HepG2 (cell line): ENCODE results near the gene PHF5A. TPM values are rescaled to one million over a fixed set of nuclear protein-coding genes. Genes with fewer than 3 reads are reported as not detected.
A peak's percentile ranks its signal among the peaks of the same experiment; 100 is the strongest.

Experiments used
- ARNT ChIP-seq: fragments of 450-650 bp; IDR thresholded peaks from 2 replicates; pipeline ENCODE4 v1.6.1; 2017
- BORCS8-MEF2B ChIP-seq: sonication (generic); formaldehyde crosslinking; IDR thresholded peaks from 2 replicates; pipeline ENCODE4 v1.8.0; 2022; ENCODE audit warnings: mild to moderate bottlenecking, missing genetic modification reagents
- CENPT ChIP-seq: sonication (generic); formaldehyde crosslinking; IDR thresholded peaks from 2 replicates; pipeline ENCODE4 v1.8.0; 2022; ENCODE audit warnings: low read depth, mild to moderate bottlenecking, moderate library complexity, missing genetic modification reagents
- E2F2 ChIP-seq: sonication (generic); formaldehyde crosslinking; IDR thresholded peaks from 2 replicates; pipeline ENCODE4 v1.4.0; 2020; ENCODE audit warnings: missing genetic modification reagents, borderline replicate concordance
- ETS1 ChIP-seq: sonication (generic); formaldehyde crosslinking; IDR thresholded peaks from 2 replicates; pipeline ENCODE4 v1.4.0; 2020; ENCODE audit warnings: missing genetic modification reagents
- FOXM1 ChIP-seq: sonication (generic); formaldehyde crosslinking; IDR thresholded peaks from 2 replicates; pipeline ENCODE4 v1.5.0; 2020; ENCODE audit warnings: missing genetic modification reagents
- GFI1 ChIP-seq: sonication (generic); formaldehyde crosslinking; IDR thresholded peaks from 2 replicates; pipeline ENCODE4 v1.5.0; 2020; ENCODE audit warnings: missing genetic modification reagents, mild to moderate bottlenecking, borderline replicate concordance
- NBN ChIP-seq: fragments of 450-650 bp; conservative IDR thresholded peaks from 2 replicates; pipeline ENCODE4 v1.6.1; 2017
- NFKBIZ ChIP-seq: IDR thresholded peaks from 2 replicates; pipeline ENCODE4 v1.6.1; 2018; ENCODE audit warnings: missing genetic modification reagents, missing compliant biosample characterization
- PATZ1 ChIP-seq: sonication (generic); formaldehyde crosslinking; IDR thresholded peaks from 2 replicates; pipeline ENCODE4 v1.4.0; 2020; ENCODE audit warnings: missing genetic modification reagents
- SAFB2 ChIP-seq: sonication (generic); formaldehyde crosslinking; IDR thresholded peaks from 2 replicates; pipeline ENCODE4 v1.5.1; 2020; ENCODE audit warnings: missing genetic modification reagents, low read depth, mild to moderate bottlenecking, borderline replicate concordance
- SKIL ChIP-seq: sonication (generic); formaldehyde crosslinking; IDR thresholded peaks from 2 replicates; pipeline ENCODE4 v1.8.0; 2022; ENCODE audit warnings: missing genetic modification reagents, mild to moderate bottlenecking, moderate library complexity, borderline replicate concordance
- SMAD3 ChIP-seq: sonication (generic); formaldehyde crosslinking; IDR thresholded peaks from 2 replicates; pipeline ENCODE4 v1.4.0; 2020; ENCODE audit warnings: missing genetic modification reagents
- SYNCRIP ChIP-seq: fragments of 200-400 bp; formaldehyde crosslinking; IDR thresholded peaks from 2 replicates; pipeline ENCODE4 v1.6.1; 2018; ENCODE audit warnings: mild to moderate bottlenecking, low read depth, low read length; ENCODE audit not compliant: insufficient read depth
- TBX2 ChIP-seq: sonication (generic); formaldehyde crosslinking; IDR thresholded peaks from 2 replicates; pipeline ENCODE4 v1.5.0; 2020; ENCODE audit warnings: missing genetic modification reagents, mild to moderate bottlenecking, borderline replicate concordance
- ZBTB3 ChIP-seq: sonication (generic); formaldehyde crosslinking; IDR thresholded peaks from 2 replicates; pipeline ENCODE4 v1.4.0; 2020; ENCODE audit warnings: low read depth, mild to moderate bottlenecking, moderate library complexity, missing genetic modification reagents, borderline replicate concordance
- ZBTB42 ChIP-seq: sonication (generic); formaldehyde crosslinking; IDR thresholded peaks from 2 replicates; pipeline ENCODE4 v1.5.0; 2020; ENCODE audit warnings: mild to moderate bottlenecking, missing genetic modification reagents
- ZFY ChIP-seq: sonication (generic); formaldehyde crosslinking; IDR thresholded peaks from 2 replicates; pipeline ENCODE4 v1.4.0; 2020; ENCODE audit warnings: missing genetic modification reagents
- ZNF276 ChIP-seq: sonication (generic); formaldehyde crosslinking; IDR thresholded peaks from 2 replicates; pipeline ENCODE4 v1.4.0; 2020; ENCODE audit warnings: mild to moderate bottlenecking, low read depth, missing genetic modification reagents
- ZNF543 ChIP-seq: sonication (generic); formaldehyde crosslinking; IDR thresholded peaks from 2 replicates; pipeline ENCODE4 v1.4.0; 2020; ENCODE audit warnings: mild to moderate bottlenecking, missing genetic modification reagents
- ZNF773 ChIP-seq: sonication (generic); formaldehyde crosslinking; IDR thresholded peaks from 2 replicates; pipeline ENCODE4 v1.4.0; 2020; ENCODE audit warnings: missing genetic modification reagents, borderline replicate concordance
- polyA plus RNA-seq, 8 experiments: library from polyadenylated mRNA; depleted of rRNA in 3 of 8; stranded (reverse) in 7 of 8; unstranded in 1 of 8; fragments of >200 nt; fragmentation: Illumina TruSeq in 4 of 8; extraction: Trizol in 4 of 8; gene quantifications; 2 replicates each; pipeline versions ENCODE4 v1.2.1 to v1.2.3, GENCODE V29; 2011 to 2016; ENCODE audit warnings: low read depth in 4 of 8, missing spikeins in 1 of 8, mixed read lengths in 1 of 8; ENCODE audit not compliant: insufficient read depth in 1 of 8
- total RNA-seq, 5 experiments: library from RNA; depleted of rRNA; stranded (reverse); fragments of >200 nt; fragmentation: Illumina TruSeq; extraction: Trizol; gene quantifications; 2 replicates each; pipeline ENCODE4 v1.2.3, GENCODE V29; 2016; ENCODE audit warnings: low read depth in 1 of 5

Gene PHF5A
- total and polyA plus RNA-seq, 2 of the 13 experiments (the other 11 are each of a cell fraction or from before 2014, with no cell fraction given) = 56.6 to 105 TPM

- TF ChIP-seq ZNF773 (CRISPR knock-in tag) (peak; percentile 94; the same call in 1 of the 2 replicates), NBN (no peak), BORCS8-MEF2B (CRISPR knock-in tag) (peak; percentile 95), ARNT (no peak), SKIL (CRISPR knock-in tag) (peak; percentile 82), SYNCRIP (no peak), PATZ1 (CRISPR knock-in tag) (peak; percentile 96), ZNF543 (CRISPR knock-in tag) (peak; percentile 83; the same call in 1 of the 2 replicates), ZNF276 (peak; percentile 93), FOXM1 (CRISPR knock-in tag) (no peak), NFKBIZ (CRISPR knock-in tag) (peak; percentile 92), SMAD3 (CRISPR knock-in tag) (peak; percentile 96), TBX2 (CRISPR knock-in tag) (peak; percentile 92), ETS1 (CRISPR knock-in tag) (no peak), ZBTB3 (CRISPR knock-in tag) (peak; percentile 95), E2F2 (CRISPR knock-in tag) (peak; percentile 91; the same call in 1 of the 2 replicates), GFI1 (CRISPR knock-in tag) (peak; percentile 74), ZBTB42 (CRISPR knock-in tag) (peak; percentile 81; the same call in 1 of the 2 replicates), CENPT (CRISPR knock-in tag) (peak; percentile 86), ZFY (CRISPR knock-in tag) (peak; percentile 80), SAFB2 (CRISPR knock-in tag) (peak; percentile 99)
Measured at GRCh38 chr22:41446639-41447434, 21.7 kb downstream of the PHF5A start, which contains the start of gene TOB2 (continued).
